GM18867 (cell line): ENCODE results near the gene DCDC2B.
"Not testable (repeated sequence)": the region's sequence is repeated elsewhere in the genome, so short reads cannot be mapped to it uniquely, and the experiment has no call there.

Source experiments
- ATAC-seq: cut with Tn5 transposase; IDR thresholded peaks from one replicate; pipeline ENCODE4 v1.9.1; 2021; ENCODE audit warnings: mild to moderate bottlenecking, moderate library complexity; ENCODE audit not compliant: unreplicated experiment

DCDC2B gene

GRCh38 chr1:32208891-32209328, at the start of gene DCDC2B:
Gene DCDC2B, plus strand, starts transcription at chr1:32209089. Its CDS starts 5 bp downstream, at chr1:32209094.
- ATAC-seq: no peak

- no peak for ATAC-seq
These were observed 49.7 kb upstream of the DCDC2B start for GRCh38 chr1:32159189-32159588.

- ATAC-seq: no peak
These were observed 45.5 kb upstream of the DCDC2B start for GRCh38 chr1:32163405-32163804.

GRCh38 chr1:32165633-32166032, 43.3 kb upstream of the DCDC2B start:
- ATAC-seq: not testable (repeated sequence)

- ATAC-seq: no peak
These were observed 37.9 kb upstream of the DCDC2B start for GRCh38 chr1:32170991-32171390.

- ATAC-seq: no peak
These were observed 36.2 kb upstream of the DCDC2B start for GRCh38 chr1:32172621-32173245.

- no peak for ATAC-seq
These were observed 30.3 kb upstream of the DCDC2B start for GRCh38 chr1:32178380-32179192.

- ATAC-seq: no peak
These were observed 29.8 kb upstream of the DCDC2B start for GRCh38 chr1:32179193-32179442.

GRCh38 chr1:32179443-32180185, 29.3 kb upstream of the DCDC2B start, which contains the start of gene TXLNA:
Gene TXLNA, plus strand, starts transcription at chr1:32179675. Its CDS starts 671 bp downstream, at chr1:32180346.
- peak; percentile 86 for ATAC-seq

- no peak for ATAC-seq
These were observed 28.5 kb upstream of the DCDC2B start for GRCh38 chr1:32180186-32181060.

GRCh38 chr1:32181065-32181464, 27.8 kb upstream of the DCDC2B start:
- ATAC-seq: no peak

GRCh38 chr1:32181563-32181962, 27.3 kb upstream of the DCDC2B start:
- ATAC-seq: no peak

GRCh38 chr1:32182060-32182459, 26.8 kb upstream of the DCDC2B start:
- no peak for ATAC-seq

- no peak for ATAC-seq
These were observed 24.2 kb upstream of the DCDC2B start for GRCh38 chr1:32184650-32185049.

GRCh38 chr1:32186077-32186476, 22.8 kb upstream of the DCDC2B start:
- no peak for ATAC-seq

GRCh38 chr1:32186491-32186890, 22.4 kb upstream of the DCDC2B start:
- no peak for ATAC-seq

GRCh38 chr1:32187850-32188249, 21.0 kb upstream of the DCDC2B start:
- no peak for ATAC-seq

GRCh38 chr1:32192220-32192948, 16.5 kb upstream of the DCDC2B start:
- no peak for ATAC-seq

- no peak for ATAC-seq
These were observed 13.9 kb upstream of the DCDC2B start for GRCh38 chr1:32194984-32195383.

- no peak for ATAC-seq
These were observed 13.4 kb upstream of the DCDC2B start for GRCh38 chr1:32195531-32195930.
